22Rv1 (cell line): ENCODE measurements around the gene PRPSAP1.

Source experiments
- ZFX ChIP-seq: fragments of 450-650 bp; IDR thresholded peaks from 2 replicates; pipeline ENCODE4 v1.6.1; 2017; ENCODE audit warnings: antibody characterized with exemption, borderline replicate concordance
- TF ChIP-seq, protein P1 (sequence below): fragments of 450-650 bp; IDR thresholded peaks from 2 replicates; pipeline ENCODE4 v1.5.1; 2017; ENCODE audit warnings: mild to moderate bottlenecking

DNA sequence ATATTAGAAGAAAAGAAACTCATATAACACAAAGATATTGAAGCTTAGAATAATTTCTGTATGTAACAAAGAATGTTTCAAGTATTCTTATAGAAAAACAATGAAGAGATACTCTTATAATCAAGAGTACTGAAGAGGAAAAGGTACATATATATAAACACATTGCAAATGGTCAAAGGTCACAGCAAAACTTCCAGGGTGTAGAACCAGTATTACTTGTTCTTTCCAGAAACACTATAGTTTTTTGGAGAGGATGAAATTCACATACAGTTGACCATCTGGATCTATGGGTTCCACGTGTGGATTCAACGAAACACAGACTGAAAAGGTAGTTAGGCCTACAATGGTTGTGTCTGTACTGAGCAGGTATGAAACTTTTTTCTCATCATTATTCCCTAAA lies 22.6 kb downstream of the PRPSAP1 start:
- TF ChIP-seq, protein P1, sequence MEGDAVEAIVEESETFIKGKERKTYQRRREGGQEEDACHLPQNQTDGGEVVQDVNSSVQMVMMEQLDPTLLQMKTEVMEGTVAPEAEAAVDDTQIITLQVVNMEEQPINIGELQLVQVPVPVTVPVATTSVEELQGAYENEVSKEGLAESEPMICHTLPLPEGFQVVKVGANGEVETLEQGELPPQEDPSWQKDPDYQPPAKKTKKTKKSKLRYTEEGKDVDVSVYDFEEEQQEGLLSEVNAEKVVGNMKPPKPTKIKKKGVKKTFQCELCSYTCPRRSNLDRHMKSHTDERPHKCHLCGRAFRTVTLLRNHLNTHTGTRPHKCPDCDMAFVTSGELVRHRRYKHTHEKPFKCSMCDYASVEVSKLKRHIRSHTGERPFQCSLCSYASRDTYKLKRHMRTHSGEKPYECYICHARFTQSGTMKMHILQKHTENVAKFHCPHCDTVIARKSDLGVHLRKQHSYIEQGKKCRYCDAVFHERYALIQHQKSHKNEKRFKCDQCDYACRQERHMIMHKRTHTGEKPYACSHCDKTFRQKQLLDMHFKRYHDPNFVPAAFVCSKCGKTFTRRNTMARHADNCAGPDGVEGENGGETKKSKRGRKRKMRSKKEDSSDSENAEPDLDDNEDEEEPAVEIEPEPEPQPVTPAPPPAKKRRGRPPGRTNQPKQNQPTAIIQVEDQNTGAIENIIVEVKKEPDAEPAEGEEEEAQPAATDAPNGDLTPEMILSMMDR, result no peak
- TF ChIP-seq ZFX, result no peak
